Measurements from ENCODE around the gene TTLL8. TPM values are rescaled to one million over a fixed set of nuclear protein-coding genes. Genes with fewer than 3 reads are reported as not detected.

TTLL8 gene
- total RNA-seq, 1 experiment from 2014 or later: not detected

GRCh38 chr22:50047346-50047745 is 10.8 kb downstream of the TTLL8 start:
- TF ChIP-seq TCF7L2 (IDR thresholded peaks at IDR 0.05; ENCODE audit: low read depth, low read length) (no peak), SIN3A (IDR thresholded peaks at IDR 0.05; ENCODE audit: borderline replicate concordance, insufficient read depth, low read depth, low read length) (no peak), REST (IDR thresholded peaks at IDR 0.05; ENCODE audit: insufficient read depth in 1 of 2, low read depth in 2 of 2, low read length in 1 of 2) (no peak), CTCF (IDR thresholded peaks at IDR 0.05) (no peak), POLR2AphosphoS5 (IDR thresholded peaks at IDR 0.05; ENCODE audit: low read depth, low read length) (no peak)
- Histone ChIP-seq H3K4me1 (ENCODE audit: control insufficient read depth, insufficient read depth, low read length) (no peaks in the 10 kb centered on the region), H3K27ac (ENCODE audit: low read length) (no peak overlapping the region), H3K36me3 (ENCODE audit: control insufficient read depth, insufficient read depth, low read length) (no peaks in the 10 kb centered on the region), H3K4me3 (ENCODE audit: low read depth in 2 of 2, low read length in 2 of 2) (no peak overlapping the region), H3K27me3 (ENCODE audit: control insufficient read depth, insufficient read depth, low read length) (no peaks in the 10 kb centered on the region), H3K9me3 (ENCODE audit: control insufficient read depth, insufficient read depth, low read depth, low read length) (no peaks in the 10 kb centered on the region)
- in situ Hi-C loops (cut with HindIII; ENCODE audit: low pct_unique_long_range_greater_than_20kb, low sequenced_read_pairs): no loop called here
- ChIA-PET POLR2A (no interaction called here), CTCF (no interaction called here)
- no peak for ATAC-seq
- intact Hi-C loops (cut with micrococcal nuclease; ENCODE audit: unreplicated experiment): no loop called here
- no TSS peak for BruUV-seq (replicated peaks)
- DNase-seq (ENCODE audit: low read depth, low spot score): no peak

GRCh38 chr22:50046481-50047245 is 11.4 kb downstream of the TTLL8 start:
- Histone ChIP-seq H3K27me3 (ENCODE audit: control insufficient read depth, insufficient read depth, low read length) (no peaks in the 10 kb centered on the region), H3K36me3 (ENCODE audit: control insufficient read depth, insufficient read depth, low read length) (no peaks in the 10 kb centered on the region), H3K9me3 (ENCODE audit: control insufficient read depth, insufficient read depth, low read depth, low read length) (no peaks in the 10 kb centered on the region), H3K27ac (ENCODE audit: low read length) (no peak overlapping the region), H3K4me1 (ENCODE audit: control insufficient read depth, insufficient read depth, low read length) (no peaks in the 10 kb centered on the region), H3K4me3 (ENCODE audit: low read depth in 2 of 2, low read length in 2 of 2) (no peak overlapping the region)
- CTCF ChIA-PET: interaction anchor here (0.6 kb wide), 1 partner anchor 225 kb away, joined by 10 read pairs; no protein-coding TSS in a partner anchor
- TF ChIP-seq CTCF (IDR thresholded peaks at IDR 0.05) (no peak), REST (IDR thresholded peaks at IDR 0.05; ENCODE audit: insufficient read depth in 1 of 2, low read depth in 2 of 2, low read length in 1 of 2) (no peak), TCF7L2 (IDR thresholded peaks at IDR 0.05; ENCODE audit: low read depth, low read length) (no peak), POLR2AphosphoS5 (IDR thresholded peaks at IDR 0.05; ENCODE audit: low read depth, low read length) (no peak), SIN3A (IDR thresholded peaks at IDR 0.05; ENCODE audit: borderline replicate concordance, insufficient read depth, low read depth, low read length) (no peak)
- no peak for DNase-seq (ENCODE audit: low read depth, low spot score)
- BruUV-seq (replicated peaks): no TSS peak
- in situ Hi-C loops (cut with HindIII; ENCODE audit: low pct_unique_long_range_greater_than_20kb, low sequenced_read_pairs) (no loop called here), intact Hi-C loops (cut with micrococcal nuclease; ENCODE audit: unreplicated experiment) (no loop called here)
- ATAC-seq: no peak
- POLR2A ChIA-PET: no interaction called here

Data from Panc1 (cell line).